Activated naive CD4-positive, alpha-beta T cell treated with anti-CD3 and anti-CD28 coated beads, Interleukin-2, amount 50 U/mL, for 16 hours (primary cell): ENCODE data around the gene MLX.

Experiments used
- DNase-seq: peaks from one replicate; pipeline ENCODE4 v3.0.0-alpha.2; 2020

Gene MLX, protein sequence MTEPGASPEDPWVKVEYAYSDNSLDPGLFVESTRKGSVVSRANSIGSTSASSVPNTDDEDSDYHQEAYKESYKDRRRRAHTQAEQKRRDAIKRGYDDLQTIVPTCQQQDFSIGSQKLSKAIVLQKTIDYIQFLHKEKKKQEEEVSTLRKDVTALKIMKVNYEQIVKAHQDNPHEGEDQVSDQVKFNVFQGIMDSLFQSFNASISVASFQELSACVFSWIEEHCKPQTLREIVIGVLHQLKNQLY

DNA sequence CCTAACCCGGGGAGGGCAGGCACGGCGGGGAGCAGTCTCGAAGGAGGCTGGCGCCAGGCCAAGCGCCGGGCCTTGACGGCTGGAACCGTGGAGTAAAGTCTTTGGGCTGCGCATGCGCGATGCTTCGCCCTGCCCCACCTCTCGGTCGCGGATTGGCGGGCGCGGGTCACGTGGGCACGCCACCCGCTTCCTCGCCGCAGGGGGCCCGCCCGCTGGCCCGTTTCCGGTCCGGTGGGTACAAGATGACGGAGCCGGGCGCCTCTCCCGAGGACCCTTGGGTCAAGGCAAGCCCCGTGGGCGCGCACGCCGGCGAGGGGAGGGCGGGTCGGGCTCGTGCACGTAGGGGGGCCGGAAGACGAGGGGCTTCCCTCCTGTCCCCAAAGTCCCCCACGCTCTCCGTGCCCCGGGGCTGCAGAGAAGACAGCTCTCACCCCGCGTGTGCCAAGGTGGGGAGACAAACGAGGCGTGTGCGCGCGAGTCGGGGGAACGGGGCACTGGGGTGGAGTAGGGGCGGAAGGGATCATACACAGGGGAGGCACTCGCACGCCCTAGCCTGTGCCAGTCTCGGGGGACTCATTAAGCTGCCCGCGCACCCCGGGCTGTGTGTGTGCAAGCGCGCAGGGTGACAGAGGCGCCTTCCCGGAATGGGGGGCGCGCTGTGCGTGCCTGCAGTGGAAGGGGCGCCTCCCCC is at the start of gene MLX:
MLX (plus strand) TSS at position 218 of the 691 bp plus-strand sequence; CDS start at position 243, 25 bp downstream.
- DNase-seq, result peak; percentile 90

DNA sequence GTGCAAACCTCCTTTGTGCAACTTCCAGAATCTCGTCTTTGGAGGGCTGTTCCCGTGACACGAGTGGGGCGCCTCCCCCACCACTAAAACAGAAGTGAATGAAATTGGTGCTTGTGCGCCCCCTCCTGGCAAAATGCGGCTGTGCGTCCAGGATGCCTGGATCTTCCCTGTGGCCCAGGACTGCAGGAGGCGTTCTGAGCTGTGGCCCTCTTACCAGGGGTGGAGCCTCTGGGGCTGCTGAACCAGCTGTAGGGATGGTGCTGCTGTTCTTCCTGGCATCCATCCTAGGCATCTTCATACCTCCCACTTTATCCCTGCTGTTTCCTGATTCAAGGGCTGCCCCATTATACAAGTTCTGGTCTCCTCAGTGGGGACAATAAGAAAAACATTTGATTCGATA is 49.4 kb upstream of the MLX start:
- peak; percentile 77 for DNase-seq

DNA sequence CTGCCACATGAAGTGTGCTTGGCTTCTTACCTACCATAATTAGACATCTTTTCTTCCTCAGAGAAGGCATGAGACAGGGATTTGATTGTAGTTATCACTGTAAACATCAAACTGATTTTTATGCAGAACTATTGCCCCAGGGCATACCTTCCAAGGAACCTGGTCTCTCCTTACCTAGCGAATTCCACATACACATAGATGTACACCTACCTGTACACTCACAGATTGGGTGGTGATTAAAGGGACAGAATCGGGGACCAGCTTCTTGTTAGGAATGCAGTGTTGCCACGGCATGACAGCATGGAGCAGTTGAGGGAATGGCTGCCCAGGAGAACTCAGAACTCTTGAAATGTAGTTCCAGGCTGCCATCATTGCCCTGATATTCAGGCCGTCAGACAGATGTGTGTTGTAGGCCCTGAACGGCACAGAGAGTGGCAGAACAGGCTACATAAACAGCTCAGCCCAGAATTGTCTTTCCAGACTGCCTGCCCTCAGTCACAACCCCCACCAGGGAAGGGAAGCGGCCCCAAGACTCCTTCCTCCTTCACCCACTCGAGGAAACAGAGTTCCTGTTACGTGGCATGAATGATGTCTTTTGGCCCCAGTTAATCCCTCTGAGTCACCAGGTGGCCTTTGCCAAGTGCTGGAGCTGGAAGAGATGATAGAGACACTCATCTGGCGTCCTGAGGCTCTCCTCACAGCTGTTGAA is 48.7 kb upstream of the MLX start:
- DNase-seq, result no peak

DNA sequence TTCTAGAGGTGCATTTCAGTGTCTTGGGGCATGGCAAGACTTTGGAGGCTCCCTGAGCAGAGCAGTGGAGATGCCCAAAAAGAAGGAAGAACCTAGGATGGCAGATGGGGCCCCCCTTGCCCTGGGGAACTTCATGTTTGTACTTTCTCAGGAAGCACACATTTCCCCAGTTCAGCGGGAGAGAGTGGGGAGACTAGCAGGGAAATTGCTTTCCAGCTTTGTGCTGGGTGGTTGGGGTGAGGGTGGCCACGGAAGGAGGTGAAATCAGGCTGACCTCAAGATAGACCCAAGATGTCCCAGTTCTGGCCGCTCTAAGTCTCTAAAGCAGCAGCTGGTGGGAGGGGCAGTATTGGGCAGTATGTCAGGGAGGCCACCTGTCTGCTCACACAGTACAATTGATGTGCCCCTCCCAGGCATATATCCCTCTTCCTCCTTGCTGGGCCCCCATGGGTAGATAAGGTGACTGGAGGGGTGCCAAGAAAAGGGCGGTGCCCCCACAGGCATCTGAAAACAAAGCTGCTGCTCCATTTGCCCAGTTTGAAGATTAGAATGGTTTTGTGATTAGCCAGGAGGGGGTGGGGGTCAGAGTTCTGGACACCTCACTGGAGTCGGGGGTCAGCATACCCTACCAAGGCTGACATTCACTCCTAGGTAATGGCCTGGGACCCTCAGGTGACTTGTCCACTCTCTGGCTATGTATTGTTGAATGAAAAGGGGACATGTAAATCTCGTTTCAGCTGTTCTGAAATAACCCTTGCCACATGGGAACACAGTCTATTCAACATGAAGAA is 48.0 kb upstream of the MLX start:
- no peak for DNase-seq

DNA sequence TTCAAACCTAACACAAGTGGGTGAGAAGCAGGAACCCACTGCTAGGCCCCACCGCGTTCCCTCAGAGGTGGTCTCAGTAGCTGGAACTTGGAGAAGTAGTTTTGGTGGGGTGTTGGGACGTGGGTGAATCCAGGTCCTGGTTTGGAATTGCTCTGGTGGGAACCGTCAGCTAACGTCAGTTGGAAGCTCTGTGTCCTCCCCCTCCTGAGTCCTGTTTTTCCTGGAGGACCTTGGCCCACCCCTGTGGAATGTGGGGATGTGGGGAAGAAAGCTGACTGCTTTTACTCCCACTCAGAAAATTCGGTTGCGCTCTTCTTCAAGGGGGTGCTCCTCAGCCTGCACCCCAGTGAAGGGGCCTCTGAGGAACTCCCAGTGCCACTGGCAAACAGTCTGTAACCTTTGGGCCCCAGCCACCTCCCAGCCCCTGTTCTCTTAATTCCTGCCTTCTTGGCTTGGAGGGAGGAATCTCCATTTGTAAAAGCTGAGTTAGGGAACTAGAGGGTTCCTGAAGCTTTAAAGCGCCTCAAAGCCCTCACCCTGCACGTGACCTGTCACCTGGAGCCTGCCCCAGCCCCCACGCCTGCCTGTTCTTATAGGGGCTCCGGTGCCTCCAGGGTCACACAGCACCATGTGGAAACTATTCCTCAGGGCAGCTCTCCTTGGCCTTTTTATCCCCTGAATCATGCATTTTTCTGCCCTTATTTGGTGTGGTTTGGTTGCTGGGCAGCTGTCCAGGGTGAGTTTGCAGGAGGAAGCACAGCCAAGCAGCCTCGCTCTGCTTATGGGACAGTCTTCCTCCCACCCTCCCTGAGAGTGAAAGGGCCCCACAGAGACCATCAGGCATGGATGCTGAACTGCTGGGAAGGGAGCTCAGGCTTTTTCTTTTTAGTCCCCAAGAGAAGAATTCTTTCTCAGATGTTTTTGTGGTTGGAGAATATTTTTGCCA is 47.1 kb upstream of the MLX start:
- DNase-seq, result no peak

DNA sequence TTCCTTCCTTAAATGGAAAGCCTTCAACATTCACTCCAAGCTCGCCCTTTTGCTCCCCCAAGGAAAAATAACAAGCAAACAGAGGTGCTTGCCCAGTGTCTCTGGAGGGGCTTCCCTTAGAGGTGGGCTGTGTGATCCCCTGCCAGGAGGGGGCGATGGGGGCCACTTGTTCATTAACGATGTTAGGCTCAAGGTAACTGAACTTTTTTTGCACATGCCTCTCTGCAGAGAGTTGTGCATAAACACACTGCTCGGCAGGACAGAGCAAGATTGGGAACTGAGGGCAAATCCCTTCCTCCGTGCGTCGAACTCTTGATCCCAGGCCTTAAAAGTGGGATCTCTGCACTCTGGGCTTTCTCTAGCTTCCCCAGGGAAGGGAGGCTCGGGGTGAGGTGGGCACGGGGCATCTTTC is 46.4 kb upstream of the MLX start:
- no peak for DNase-seq

DNA sequence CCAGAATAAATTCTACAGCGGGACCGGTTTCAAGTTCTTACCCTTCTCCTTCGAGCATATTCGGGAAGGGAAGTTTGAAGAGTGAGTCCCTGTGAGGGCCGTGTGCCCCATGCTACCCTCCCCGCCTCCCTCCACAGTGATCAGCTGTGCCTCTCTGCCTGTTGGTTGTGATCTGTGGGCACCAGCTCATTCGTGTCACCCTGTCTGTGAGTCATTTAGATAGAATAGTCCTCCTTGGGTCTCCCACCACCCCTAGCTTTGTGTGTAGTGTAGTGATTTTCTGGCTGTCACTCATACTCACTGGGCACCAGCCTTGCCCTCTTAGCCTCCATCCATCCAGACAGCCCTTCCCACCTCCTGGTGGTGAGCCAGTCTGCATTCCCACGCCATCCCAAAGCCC is 45.9 kb upstream of the MLX start:
- no peak for DNase-seq

DNA sequence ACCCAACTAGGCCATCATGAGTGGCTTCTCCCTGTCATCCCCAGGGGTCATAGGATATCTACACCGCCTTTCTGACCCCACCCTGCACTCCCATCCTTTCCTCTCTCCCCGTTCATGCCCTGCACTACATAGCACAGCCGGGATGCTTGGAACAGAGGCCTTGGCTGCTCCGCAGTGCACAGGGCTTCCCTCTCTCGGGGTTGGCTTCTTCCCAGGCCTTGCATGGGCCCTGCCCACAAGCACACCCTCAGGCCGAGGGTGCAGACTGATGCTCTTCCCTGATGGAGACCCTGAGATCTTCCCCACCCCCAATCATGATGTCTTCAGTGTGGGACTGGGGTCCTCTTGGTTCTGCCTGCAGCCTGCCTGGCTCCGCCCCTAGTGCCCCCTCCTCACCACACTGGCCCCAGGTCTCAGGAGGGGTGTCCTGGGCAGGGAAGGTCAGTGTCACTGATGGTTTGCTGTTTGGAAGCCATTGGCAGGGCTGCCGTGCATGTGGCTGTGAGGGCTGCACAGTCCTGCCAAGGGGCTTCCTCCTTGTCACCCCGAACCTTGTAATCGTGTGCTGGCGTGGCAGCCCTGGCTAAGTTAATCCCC is 45.1 kb upstream of the MLX start:
- no peak for DNase-seq

DNA sequence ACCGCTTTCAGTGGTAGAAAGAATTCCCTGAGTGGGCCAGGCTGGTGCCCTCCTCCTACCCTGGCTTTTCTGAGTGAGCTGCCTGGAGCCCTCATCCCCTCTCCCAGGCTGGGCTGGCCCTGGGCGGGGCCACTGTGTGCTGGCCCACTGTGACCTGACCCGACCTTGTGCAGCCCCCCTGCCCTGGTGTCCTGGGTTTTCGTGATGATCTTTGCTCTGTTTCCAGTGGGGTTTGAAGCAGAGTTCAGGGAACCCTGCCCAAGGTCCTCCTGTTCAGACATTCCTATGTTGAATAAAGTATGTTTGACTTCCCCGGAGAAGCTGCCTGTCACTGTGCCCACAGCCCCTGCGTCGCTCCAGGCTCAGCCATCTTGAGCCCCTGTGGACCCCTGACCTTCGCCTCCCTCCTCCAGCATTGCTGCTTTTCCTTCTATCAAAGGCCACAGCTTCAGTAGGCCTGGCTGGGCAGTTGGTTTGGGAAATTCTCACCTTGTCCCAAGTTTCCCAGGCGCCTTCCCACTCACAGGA is 44.6 kb upstream of the MLX start:
- no peak for DNase-seq

DNA sequence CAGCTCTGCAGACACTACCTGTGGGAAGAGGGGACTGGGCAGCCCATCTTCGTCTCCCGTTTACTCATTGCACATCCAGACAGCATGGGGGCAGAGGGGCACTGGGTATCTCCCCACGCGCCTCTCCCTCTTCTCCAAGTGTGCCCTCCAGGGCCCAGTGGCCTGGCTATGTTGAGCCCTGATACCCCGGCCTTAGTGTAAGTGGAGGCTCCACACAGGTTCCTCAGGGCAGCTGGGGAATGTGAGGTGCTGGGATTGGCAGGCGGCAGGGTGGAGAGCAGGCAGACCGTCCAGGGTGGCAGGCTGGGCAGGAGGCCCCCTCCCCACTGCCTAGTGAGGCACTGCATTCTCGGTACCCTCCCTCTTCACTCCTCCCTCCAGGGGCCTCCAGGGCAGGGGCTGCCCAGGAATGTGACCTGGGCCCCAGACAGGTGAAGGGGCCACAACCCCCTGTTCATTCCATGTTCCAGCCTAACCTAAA is 44.1 kb upstream of the MLX start:
- DNase-seq, result no peak

DNA sequence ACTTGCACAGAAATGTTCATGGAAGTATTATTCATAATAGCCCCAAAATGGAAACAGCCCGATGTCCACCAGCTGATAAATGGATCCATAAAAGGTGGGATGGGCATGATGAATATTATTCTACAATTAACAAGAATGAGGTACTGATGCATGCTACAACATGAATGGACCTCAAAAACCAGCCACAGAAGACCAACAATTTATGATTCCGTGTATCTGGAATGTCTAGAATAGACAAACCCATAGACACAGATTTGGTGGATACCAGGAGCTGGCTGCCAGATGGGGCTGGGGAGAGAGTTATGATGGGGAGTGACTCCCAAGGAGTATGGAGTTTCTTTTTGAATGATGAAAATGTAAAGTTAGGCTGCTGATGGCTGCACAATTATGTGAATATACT is 41.7 kb upstream of the MLX start:
- DNase-seq, result no peak

DNA sequence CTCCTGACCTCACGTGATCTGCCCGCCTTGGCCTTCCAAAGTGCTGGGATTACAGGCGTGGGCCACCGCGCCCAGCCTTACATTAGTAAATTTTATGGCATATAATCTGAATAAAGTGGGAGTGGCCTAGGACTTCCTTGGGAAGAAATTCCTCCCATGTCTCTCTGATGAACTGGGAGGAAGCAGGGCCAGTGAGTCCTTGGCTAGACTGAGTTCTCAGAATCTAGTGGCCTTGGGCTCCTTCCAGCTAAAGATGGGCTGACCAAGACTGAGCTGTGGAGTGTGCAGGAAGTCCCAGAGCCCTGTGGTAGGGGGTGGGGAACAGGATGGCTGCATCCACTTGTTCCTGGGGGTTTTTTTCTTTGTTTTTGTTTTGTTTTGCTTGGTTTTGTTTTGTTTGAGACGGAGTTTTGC is 40.9 kb upstream of the MLX start:
- DNase-seq, result no peak

DNA sequence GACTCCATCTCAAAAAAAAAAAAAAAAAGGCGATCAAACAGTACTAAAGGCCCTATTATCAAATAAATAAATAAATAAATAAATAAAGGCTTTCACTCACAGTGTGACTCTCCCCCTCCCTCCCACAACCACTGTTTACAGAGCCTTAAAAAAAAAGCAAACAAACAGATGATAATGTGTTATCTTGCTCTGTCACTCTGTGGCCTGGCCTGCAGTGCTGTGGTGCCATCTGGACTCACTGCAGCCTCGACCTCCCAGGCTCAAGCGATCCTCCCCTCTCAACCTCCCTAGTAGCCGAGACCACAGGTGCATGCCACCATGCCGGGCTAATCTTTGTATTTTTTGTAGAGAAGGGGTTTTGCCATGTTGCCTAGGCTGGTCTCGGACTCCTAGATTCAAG is 39.0 kb upstream of the MLX start:
- no peak for DNase-seq

DNA sequence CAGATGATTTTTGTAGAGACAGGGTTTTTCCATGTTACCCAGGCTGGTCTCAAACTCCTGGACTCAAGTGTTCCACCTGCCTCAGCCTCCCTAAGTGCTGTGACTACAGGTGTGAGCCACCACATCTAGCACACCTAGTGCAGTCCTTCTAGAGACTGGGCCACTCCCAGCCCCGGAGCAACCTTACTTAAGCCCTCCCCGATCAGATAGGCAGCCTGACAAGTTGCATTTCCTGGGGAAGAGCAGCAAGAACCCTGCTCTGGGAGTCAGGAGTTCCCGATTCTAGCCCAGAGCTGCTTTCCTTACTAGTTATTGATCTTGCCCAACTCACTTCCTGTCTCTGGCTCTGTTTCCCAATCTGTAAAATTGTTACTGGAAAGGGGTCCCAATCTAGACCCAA is 37.8 kb upstream of the MLX start:
- DNase-seq, result no peak

DNA sequence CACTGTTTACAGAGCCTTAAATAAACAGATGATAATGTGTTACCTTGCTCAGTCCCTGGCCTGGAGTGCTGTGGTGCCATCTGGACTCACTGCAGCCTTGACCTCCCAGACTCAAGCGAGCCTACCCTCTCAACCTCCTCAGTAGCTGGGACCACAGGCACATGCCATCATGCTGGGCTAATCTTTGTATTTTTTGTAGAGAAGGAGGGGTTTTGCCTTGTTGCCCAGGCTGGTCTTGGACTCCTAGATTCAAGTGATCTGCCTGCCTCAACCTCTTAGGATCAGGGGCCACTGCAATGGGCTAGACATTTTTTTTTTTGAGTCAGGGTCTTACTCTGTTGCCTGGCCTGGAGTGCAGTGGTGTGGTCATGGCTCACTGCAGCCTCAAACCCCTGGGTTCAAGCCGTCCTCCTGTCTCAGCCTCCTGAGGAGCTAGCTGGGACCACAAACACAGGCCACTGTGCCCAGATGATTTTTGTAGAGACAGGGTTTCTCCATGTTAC is 35.9 kb upstream of the MLX start:
- no peak for DNase-seq

DNA sequence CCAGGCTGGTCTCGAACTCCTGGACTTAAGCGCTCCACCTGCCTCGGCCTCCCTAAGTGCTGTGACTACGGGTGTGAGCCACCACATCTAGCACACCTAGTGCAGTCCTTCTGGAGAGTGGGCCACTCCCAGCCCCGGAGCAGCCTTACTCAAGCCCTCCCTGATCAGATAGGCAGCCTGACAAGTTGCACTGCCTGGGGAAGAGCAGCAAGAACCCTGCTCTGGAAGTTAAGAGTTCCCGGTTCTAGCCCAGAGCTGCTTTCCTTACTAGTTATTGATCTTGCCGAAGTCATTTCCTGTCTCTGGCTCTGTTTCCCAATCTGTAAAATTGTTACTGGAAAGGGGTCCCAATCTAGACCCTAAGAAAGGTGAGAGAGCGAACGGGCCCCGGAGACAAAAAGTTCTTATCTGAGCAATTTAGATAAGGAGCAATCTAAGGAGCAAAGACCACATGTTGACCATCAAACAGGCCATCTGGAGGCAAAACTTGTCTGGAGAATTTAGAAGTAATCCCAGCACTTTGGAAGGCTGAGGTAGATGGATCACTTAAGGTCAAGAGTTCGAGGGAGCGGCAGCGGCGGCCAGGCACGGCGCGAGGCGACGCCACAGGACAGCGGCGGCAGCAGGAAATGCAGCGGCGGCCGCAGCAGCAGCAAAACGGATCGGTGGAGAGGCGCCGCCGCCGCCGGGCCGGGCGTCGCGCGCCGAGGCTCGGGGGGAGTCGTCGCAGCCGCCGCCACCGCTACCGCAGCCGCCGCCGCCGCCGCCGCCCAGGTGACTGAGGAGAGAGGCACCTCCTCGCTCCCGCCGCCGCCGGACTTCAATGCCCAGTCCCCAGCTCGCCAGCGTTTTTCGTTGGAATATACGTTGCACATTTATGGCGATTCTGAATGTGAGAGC is 35.2 kb upstream of the MLX start:
- DNase-seq, result peak; percentile 58

DNA sequence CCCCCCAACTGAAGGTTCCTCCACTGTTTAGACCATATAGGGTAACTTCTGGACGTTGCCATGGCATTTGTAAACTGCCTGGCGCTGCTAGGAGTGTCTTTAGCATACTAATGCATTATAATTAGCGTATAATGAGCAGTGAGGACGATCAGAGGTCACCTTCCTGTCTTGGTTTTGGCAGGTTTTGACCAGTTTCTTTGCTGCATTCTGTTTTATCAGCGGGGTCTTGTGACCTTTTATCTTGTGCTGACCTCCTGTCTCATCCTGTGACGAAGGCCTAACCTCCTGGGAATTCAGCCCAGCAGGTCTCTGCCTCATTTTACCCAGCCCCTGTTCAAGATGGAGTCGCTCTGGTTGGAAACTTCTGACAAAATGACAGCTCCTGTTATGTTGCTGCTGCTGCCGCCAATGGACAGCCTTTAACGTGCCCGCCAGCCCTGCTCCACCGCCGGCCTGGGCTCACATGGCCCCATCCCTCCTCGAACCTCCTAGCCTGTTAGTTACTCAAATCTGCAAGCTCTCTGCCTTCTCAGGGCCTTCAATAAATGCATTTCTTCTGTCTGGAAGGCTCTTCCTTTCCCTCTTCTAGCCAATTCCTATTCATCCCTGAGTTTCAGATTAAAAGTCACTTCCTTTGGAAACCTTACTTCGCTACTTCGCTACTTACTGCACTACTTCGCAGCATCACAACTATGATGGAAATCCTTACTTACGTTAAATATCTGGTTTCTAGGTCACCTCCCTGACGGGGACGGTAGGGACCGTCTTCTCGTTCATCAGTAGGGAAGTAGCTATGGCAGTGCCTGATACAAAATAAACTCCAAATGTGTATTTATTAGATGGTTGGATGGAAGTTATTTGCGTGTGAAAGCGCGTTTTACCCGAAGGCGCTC is 31.5 kb upstream of the MLX start:
- no peak for DNase-seq

DNA sequence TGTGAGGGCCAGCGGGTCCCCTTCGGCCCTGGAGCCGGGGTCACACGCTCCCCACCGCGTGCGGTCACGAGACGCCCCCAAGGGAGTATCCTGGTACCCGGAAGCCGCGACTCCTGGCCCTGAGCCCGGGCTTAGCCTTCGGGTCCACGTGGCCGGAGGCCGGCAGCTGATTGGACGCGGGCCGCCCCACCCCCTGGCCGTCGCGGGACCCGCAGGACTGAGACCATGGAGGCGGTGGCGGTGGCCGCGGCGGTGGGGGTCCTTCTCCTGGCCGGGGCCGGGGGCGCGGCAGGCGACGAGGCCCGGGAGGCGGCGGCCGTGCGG is 30.9 kb upstream of the MLX start, which contains the start of gene NAGLU:
NAGLU (plus strand) TSS at position 194 of the 324 bp plus-strand sequence; CDS start at position 226, 32 bp downstream.
- DNase-seq, result peak; percentile 84
